ENCODE results near the gene GLIS1.
"Not testable (repeated sequence)": the region's sequence is repeated elsewhere in the genome, so short reads cannot be mapped to it uniquely, and the experiment has no call there.

GLIS1 gene

GRCh38 chr1:53558739-53559315, 180.1 kb downstream of the GLIS1 start:
- H3K27me3 Mint-ChIP-seq: no peaks in the 10 kb centered on the region
- H3K9me3 Mint-ChIP-seq: no peaks in the 10 kb centered on the region
- H3K36me3 Mint-ChIP-seq (ENCODE audit: insufficient read depth): no peaks in the 10 kb centered on the region
- peaks cover 18% of the 10 kb centered on the region for H3K4me1 Mint-ChIP-seq
- no peak overlapping the region for H3K4me3 Mint-ChIP-seq
- ATAC-seq (replicated peaks; ENCODE audit: extremely low read depth, poor library complexity, severe bottlenecking) (no peak), DNase-seq (ENCODE audit: low spot score in 2 of 2) (no peak)
- H3K27ac Mint-ChIP-seq (ENCODE audit: low read depth): no peak overlapping the region

DNA sequence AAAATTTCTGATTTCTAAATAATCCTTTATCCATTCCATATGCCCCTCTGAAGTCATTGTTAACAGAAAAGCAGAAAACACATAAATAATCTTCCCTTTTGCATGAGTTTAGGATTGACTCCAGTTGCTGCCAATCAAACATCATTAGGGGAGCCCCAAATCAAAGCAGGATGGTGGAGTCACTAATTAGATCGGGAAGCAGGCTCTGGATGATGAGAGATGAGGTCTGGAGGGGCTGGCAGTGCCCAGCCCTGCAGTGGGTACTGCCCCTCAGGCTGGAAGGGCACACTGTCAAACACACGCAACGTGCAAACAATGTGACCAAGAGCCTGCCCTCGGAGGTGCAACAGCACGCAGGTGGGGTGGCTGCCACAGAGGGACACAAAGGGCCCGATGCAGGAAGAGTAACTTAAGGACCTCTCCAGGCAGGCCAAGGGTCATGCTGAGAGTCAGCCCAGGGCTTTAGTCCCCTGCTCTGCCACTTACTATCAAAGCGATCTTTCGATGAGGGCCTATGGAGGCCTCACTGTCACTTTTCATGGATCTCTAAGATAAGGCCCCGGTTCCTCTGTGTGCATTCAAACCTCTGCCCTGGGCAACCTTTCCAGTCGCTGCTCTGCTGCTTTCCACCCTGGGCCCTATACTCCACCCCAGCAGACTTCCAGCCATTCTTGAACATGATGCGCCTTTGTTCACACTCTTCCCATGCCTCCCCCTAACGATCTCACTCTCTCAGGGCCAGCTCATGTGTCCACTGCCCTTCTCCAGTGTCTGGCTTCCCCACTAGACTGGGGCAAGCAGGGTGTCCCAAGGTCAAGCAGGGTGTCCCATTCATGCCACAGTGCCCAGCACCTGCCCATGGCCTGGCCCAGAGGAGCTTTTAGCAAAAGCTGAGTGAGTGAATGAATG, 180.9 kb downstream of the GLIS1 start:
- DNase-seq (ENCODE audit: low spot score in 2 of 2) (no peak), ATAC-seq (replicated peaks; ENCODE audit: extremely low read depth, poor library complexity, severe bottlenecking) (no peak)
- no peak overlapping the region for H3K4me3 Mint-ChIP-seq
- no peak overlapping the region for H3K27ac Mint-ChIP-seq (ENCODE audit: low read depth)
- H3K36me3 Mint-ChIP-seq (ENCODE audit: insufficient read depth): no peaks in the 10 kb centered on the region
- H3K4me1 Mint-ChIP-seq: peaks cover 12% of the 10 kb centered on the region
- H3K9me3 Mint-ChIP-seq: no peaks in the 10 kb centered on the region
- H3K27me3 Mint-ChIP-seq: no peaks in the 10 kb centered on the region

- Mint-ChIP-seq H3K36me3 (ENCODE audit: insufficient read depth) (no peaks in the 10 kb centered on the region), H3K4me3 (no peak overlapping the region), H3K27ac (ENCODE audit: low read depth) (no peak overlapping the region), H3K27me3 (no peaks in the 10 kb centered on the region), H3K4me1 (peaks cover 7% of the 10 kb centered on the region), H3K9me3 (no peaks in the 10 kb centered on the region)
- DNase-seq (ENCODE audit: low spot score in 2 of 2): no peak
- no peak for ATAC-seq (replicated peaks; ENCODE audit: extremely low read depth, poor library complexity, severe bottlenecking)
Measured at GRCh38 chr1:53557369-53557768, 181.6 kb downstream of the GLIS1 start.

DNA sequence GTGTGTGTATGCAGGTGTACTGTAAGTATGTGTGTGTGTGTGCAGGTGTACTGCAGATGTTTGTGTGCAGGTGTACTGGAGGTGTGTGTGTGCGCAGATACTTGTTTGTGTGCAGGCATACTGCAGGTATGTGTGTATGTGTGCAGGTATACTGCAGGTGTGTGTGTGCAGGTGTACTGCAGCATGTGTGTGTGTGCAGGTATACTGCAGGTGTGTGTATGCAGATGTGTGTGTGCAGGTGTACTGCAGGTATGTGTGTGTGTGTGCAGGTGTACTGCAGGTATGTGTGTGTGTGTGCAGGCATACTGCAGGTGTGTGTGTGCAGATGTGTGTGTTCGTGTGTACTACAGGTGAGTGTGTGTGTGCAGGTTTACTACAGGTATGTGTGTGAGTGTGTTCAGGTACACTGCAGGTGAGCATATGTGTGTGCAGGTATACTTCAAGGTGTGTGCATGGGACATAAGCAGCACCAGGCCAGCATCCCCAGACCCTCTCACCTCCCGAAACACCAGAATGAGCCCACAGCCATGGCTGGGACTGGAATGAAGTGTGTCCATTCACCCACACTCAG, 182.2 kb downstream of the GLIS1 start:
- Mint-ChIP-seq H3K27ac (ENCODE audit: low read depth) (no peak overlapping the region), H3K36me3 (ENCODE audit: insufficient read depth) (peaks cover 1% of the 10 kb centered on the region), H3K27me3 (no peaks in the 10 kb centered on the region), H3K4me1 (peaks cover under 1% of the 10 kb centered on the region), H3K9me3 (no peaks in the 10 kb centered on the region), H3K4me3 (no peak overlapping the region)
- no peak for ATAC-seq (replicated peaks; ENCODE audit: extremely low read depth, poor library complexity, severe bottlenecking)
- no peak for DNase-seq (ENCODE audit: low spot score in 2 of 2)

DNA sequence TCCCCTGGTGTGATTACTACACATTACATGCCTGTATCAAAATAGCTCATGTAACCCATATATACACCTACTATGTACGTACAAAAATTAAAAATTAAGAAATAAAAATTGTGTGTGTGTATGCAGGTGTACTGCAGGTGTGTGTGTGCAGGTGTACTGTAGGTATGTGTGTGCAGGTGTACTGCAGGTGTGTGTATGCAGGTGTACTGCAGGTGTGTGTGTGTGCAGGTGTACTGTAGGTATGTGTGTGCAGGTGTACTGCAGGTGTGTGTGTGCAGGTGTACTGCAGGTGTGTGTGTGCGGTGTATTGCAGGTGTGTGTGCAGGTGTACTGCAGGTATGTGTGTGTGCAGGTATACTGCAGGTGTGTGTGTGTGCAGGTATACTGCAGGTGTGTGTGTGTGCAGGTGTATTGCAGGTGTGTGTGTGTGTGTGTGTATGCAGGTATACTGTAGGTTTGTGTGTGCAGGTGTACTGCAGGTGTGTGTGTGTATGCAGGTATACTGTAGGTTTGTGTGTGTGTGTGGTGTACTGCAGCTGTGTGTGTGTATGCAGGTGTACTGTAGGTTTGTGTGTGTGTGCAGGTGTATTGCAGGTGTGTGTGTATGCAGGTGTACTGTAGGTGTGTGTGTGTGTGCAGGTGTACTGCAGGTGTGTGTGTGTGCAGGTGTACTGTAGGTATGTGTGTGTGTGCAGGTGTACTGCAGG, 183.2 kb downstream of the GLIS1 start:
- H3K4me1 Mint-ChIP-seq; DNase-seq (ENCODE audit: low spot score in 2 of 2); H3K36me3 Mint-ChIP-seq (ENCODE audit: insufficient read depth); H3K4me3 Mint-ChIP-seq; H3K27me3 Mint-ChIP-seq; H3K9me3 Mint-ChIP-seq; H3K27ac Mint-ChIP-seq (ENCODE audit: low read depth); ATAC-seq (replicated peaks; ENCODE audit: extremely low read depth, poor library complexity, severe bottlenecking): not testable (repeated sequence)

DNA sequence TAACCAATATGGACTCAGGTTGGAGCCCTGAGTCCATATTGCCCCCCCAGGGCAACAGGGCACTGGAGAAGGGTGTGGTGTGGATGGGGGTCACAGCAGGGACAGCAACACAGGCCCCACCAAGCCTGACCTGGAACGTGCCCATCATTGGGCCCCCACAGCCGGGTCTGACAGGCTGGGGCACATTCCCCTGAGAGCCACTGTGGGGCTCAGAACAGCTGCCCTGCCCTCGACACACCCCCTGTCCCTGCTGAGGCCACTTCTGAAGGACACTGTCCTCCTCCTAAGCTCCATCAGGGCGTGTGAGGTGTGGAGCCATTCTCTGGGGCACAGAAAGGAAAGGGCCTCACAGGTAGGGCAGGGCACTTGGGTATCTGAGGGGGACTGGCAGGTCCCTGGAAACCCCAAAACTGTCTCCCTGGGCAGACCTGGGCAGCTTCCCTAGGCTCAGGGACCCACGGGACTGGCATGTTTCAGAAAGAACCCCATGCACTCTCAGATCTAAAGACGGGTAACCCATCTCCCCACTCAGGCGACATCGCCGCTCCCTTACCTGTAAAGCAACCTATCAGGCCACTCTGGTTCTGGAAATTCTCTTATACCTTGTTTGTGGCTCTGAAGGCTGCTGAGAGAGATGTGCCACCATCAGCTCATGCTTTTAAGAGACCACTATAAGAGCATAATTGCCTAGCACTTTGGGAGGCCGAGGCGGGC, 184.2 kb downstream of the GLIS1 start:
- H3K27ac Mint-ChIP-seq (ENCODE audit: low read depth): peak overlapping the region; percentile 35
- no peaks in the 10 kb centered on the region for H3K9me3 Mint-ChIP-seq
- H3K27me3 Mint-ChIP-seq: no peaks in the 10 kb centered on the region
- peaks cover 1% of the 10 kb centered on the region for H3K36me3 Mint-ChIP-seq (ENCODE audit: insufficient read depth)
- no peak for ATAC-seq (replicated peaks; ENCODE audit: extremely low read depth, poor library complexity, severe bottlenecking)
- no peaks in the 10 kb centered on the region for H3K4me1 Mint-ChIP-seq
- no peak overlapping the region for H3K4me3 Mint-ChIP-seq
- no peak for DNase-seq (ENCODE audit: low spot score in 2 of 2)

- peak overlapping the region; percentile 41 for H3K27ac Mint-ChIP-seq (ENCODE audit: low read depth)
- DNase-seq (ENCODE audit: low spot score in 2 of 2): no peak
- H3K9me3 Mint-ChIP-seq: no peaks in the 10 kb centered on the region
- no peaks in the 10 kb centered on the region for H3K4me1 Mint-ChIP-seq
- no peaks in the 10 kb centered on the region for H3K27me3 Mint-ChIP-seq
- peaks cover 1% of the 10 kb centered on the region for H3K36me3 Mint-ChIP-seq (ENCODE audit: insufficient read depth)
- peak; percentile 80 for ATAC-seq (replicated peaks; ENCODE audit: extremely low read depth, poor library complexity, severe bottlenecking)
- no peak overlapping the region for H3K4me3 Mint-ChIP-seq
Measured at GRCh38 chr1:53553734-53554509, 185.0 kb downstream of the GLIS1 start.

GRCh38 chr1:53552981-53553733, 185.8 kb downstream of the GLIS1 start:
- Mint-ChIP-seq H3K36me3 (ENCODE audit: insufficient read depth) (peaks cover 1% of the 10 kb centered on the region), H3K27ac (ENCODE audit: low read depth) (peak overlapping the region; percentile 41), H3K4me1 (no peaks in the 10 kb centered on the region), H3K27me3 (no peaks in the 10 kb centered on the region), H3K9me3 (no peaks in the 10 kb centered on the region), H3K4me3 (no peak overlapping the region)
- DNase-seq (ENCODE audit: low spot score in 2 of 2) (no peak), ATAC-seq (replicated peaks; ENCODE audit: extremely low read depth, poor library complexity, severe bottlenecking) (no peak)

DNA sequence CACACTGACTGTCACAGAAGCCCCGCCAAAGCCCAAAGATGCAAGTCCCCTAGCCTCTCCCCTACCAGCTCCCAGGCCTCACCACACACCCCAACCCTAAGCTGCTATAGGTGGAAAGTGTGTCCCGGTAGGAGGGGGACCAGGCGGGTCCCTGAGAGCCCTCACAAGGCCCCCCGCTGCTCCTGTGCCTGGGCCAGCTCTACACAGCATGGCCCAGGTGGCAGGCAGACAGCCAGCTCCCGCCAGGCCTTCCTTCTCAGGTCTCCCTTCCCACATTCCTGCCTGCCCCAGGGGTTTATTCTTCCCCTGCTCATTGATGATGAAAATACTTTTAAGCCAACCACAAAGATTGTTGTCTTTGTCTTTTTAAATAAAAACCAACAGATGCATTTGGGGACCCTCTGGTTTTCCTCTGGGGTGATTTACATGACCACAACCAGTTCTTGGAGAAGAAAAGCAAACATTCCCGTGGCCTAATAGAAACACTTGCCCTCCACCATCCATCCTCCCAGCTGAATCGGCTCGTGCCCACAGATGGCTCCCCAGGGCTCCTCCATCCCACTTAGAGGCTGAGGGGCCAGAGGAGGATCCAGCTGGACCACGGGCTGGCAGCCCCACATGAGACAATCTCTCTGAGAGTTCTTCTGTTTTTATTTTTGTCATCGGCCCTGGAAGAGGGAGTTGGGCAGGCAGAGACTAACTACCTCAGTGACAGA, 186.7 kb downstream of the GLIS1 start:
- Mint-ChIP-seq H3K27ac (ENCODE audit: low read depth) (no peak overlapping the region), H3K9me3 (no peaks in the 10 kb centered on the region), H3K27me3 (no peaks in the 10 kb centered on the region), H3K4me1 (no peaks in the 10 kb centered on the region), H3K36me3 (ENCODE audit: insufficient read depth) (peaks cover 1% of the 10 kb centered on the region), H3K4me3 (no peak overlapping the region)
- no peak for ATAC-seq (replicated peaks; ENCODE audit: extremely low read depth, poor library complexity, severe bottlenecking)
- no peak for DNase-seq (ENCODE audit: low spot score in 2 of 2)

DNA sequence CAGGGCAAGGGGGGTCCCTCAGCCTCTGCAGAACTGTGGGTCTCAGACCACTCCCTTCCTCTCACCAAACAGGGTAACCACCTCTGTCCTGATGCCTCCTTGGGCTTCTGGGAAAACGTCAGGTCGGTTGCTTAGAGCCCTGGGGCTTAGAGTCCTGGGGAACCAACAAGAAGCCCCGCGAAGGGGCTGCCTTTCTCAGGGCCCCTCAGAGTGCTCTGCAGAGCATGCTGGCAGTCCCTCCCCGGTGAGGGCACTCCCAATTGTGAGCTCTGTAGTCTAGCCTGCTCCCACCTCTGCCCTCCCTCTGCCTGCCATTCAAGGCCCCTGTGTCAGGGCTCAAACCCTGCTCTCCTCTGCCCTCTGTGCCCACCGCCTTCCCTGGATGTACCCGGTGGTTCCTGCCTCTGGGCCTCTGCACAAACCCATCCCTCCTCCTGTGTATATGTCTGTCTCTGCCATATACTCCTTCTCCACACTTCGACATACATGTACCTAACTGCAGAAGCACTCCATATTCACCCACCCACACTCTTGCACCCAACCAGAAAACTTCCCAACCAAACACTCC, 187.5 kb downstream of the GLIS1 start:
- Mint-ChIP-seq H3K36me3 (ENCODE audit: insufficient read depth) (peaks cover 1% of the 10 kb centered on the region), H3K27ac (ENCODE audit: low read depth) (no peak overlapping the region), H3K4me1 (no peaks in the 10 kb centered on the region), H3K4me3 (no peak overlapping the region), H3K9me3 (no peaks in the 10 kb centered on the region), H3K27me3 (no peaks in the 10 kb centered on the region)
- DNase-seq (ENCODE audit: low spot score in 2 of 2) (no peak), ATAC-seq (replicated peaks; ENCODE audit: extremely low read depth, poor library complexity, severe bottlenecking) (no peak)

All from central memory CD8-positive, alpha-beta T cell (primary cell).